ENCODE measurements around the gene GALNT9.

DNA sequence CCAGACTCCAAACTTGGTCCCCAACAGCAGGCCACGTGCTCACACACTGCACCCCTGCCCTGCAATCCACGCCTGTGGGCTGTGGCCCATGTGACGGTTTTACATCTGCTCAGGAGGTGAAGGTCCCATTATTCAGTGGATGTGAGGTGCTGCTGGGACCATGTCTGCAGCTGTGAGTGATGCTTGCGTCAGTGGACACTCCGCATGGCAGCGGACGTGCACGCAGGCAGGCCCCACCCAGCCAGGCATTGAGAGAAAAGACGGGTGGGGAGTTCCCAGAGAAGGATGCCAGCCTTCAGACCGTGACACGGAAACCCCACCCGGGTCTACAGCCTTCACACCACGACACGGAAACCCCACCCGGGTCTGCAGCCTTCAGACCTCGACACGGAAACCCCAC, 117.6 kb downstream of the GALNT9 start:
- TF ChIP-seq CTCF (IDR thresholded peaks at IDR 0.05 in 2 of 3, conservative IDR thresholded peaks at IDR 0.05 in 1 of 3; ENCODE audit: borderline replicate concordance in 1 of 3, insufficient read depth in 1 of 3, low read depth in 2 of 3, low read length in 2 of 3) (no peak), POLR2AphosphoS5 (IDR thresholded peaks at IDR 0.05; ENCODE audit: low read depth, low read length) (no peak), ZFX (IDR thresholded peaks at IDR 0.05) (no peak), SIN3A (IDR thresholded peaks at IDR 0.05; ENCODE audit: low read depth) (no peak), TCF7L2 (IDR thresholded peaks at IDR 0.05; ENCODE audit: borderline replicate concordance, extremely low read depth, insufficient read depth, insufficient read length) (no peak), SP1 (IDR thresholded peaks at IDR 0.05; ENCODE audit: low read depth) (no peak), RAD21 (IDR thresholded peaks at IDR 0.05; ENCODE audit: low read depth) (no peak), EZH2 (IDR thresholded peaks at IDR 0.05) (no peak), POLR2A (IDR thresholded peaks at IDR 0.05; ENCODE audit: borderline replicate concordance, extremely low read depth, insufficient read depth, insufficient read length) (no peak)

All from HCT116 (cell line).